Measurements from ENCODE around the gene CD44.

The CD44 gene

GRCh38 chr11:35118906-35119305 is 20.1 kb upstream of the CD44 start:
- DNase-seq (ENCODE audit: low read depth), result no peak
- TF ChIP-seq, protein P1, sequence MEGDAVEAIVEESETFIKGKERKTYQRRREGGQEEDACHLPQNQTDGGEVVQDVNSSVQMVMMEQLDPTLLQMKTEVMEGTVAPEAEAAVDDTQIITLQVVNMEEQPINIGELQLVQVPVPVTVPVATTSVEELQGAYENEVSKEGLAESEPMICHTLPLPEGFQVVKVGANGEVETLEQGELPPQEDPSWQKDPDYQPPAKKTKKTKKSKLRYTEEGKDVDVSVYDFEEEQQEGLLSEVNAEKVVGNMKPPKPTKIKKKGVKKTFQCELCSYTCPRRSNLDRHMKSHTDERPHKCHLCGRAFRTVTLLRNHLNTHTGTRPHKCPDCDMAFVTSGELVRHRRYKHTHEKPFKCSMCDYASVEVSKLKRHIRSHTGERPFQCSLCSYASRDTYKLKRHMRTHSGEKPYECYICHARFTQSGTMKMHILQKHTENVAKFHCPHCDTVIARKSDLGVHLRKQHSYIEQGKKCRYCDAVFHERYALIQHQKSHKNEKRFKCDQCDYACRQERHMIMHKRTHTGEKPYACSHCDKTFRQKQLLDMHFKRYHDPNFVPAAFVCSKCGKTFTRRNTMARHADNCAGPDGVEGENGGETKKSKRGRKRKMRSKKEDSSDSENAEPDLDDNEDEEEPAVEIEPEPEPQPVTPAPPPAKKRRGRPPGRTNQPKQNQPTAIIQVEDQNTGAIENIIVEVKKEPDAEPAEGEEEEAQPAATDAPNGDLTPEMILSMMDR (IDR thresholded peaks at IDR 0.05; ENCODE audit: control insufficient read depth, extremely low read depth, insufficient read depth), result no peak
- H3K4me3 ChIP-seq (ENCODE audit: low read depth, low read length), result no peak overlapping the region

GRCh38 chr11:35121326-35121865 is 17.6 kb upstream of the CD44 start:
- no peak overlapping the region for H3K4me3 ChIP-seq (ENCODE audit: low read depth, low read length)
- no peak for DNase-seq (ENCODE audit: low read depth)
- TF ChIP-seq, protein P1 (IDR thresholded peaks at IDR 0.05; ENCODE audit: control insufficient read depth, extremely low read depth, insufficient read depth), result no peak

GRCh38 chr11:35122308-35122707 is 16.7 kb upstream of the CD44 start:
- TF ChIP-seq, protein P1 (IDR thresholded peaks at IDR 0.05; ENCODE audit: control insufficient read depth, extremely low read depth, insufficient read depth), result no peak
- no peak for DNase-seq (ENCODE audit: low read depth)

DNA sequence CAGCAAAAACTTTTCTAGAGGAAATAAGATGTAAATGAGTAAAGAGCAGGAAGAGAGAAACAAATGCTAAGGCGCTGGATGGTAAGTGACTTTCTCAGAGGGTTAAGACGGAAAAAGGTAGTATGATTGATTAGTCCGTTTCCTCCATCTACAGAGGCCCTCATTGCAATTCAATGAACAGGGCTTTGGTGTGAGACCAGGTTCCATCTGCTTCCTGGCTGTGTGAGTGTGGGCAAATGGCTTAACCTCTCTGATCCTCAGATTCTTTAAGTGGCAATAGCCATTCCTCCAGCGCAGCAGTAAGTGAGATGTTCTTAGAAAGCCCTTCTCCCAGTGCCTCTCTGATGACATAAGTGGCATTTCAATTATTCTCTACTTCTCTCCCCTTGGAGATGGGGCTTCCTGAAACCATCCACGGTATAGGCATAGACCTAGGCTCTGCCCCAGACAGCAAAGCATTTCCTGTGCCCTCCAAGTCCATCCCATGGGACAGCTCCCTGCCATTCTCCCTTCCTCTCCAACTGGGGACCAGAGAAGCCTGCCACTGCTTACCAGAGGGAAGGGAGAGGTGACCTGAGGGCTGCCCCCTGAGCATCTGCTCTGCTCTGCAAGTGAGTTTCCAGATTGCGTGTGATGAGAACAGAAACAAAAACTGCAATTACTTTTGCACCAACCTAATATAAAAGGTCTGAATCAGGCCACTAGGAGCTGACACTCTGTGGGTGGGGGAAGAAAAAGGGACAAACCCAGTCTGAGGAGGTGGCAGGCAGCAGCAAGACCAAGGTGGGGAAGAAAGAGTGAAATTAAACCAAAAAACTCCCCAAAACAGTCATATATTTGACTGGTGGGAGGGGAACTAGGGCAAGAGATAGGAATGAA is 12.7 kb upstream of the CD44 start:
- no peak for DNase-seq (ENCODE audit: low read depth)

More at GRCh38 chr11:35122308-35122707, 16.7 kb upstream of the CD44 start:
- H3K4me3 ChIP-seq (ENCODE audit: low read depth, low read length), result no peak overlapping the region

DNA sequence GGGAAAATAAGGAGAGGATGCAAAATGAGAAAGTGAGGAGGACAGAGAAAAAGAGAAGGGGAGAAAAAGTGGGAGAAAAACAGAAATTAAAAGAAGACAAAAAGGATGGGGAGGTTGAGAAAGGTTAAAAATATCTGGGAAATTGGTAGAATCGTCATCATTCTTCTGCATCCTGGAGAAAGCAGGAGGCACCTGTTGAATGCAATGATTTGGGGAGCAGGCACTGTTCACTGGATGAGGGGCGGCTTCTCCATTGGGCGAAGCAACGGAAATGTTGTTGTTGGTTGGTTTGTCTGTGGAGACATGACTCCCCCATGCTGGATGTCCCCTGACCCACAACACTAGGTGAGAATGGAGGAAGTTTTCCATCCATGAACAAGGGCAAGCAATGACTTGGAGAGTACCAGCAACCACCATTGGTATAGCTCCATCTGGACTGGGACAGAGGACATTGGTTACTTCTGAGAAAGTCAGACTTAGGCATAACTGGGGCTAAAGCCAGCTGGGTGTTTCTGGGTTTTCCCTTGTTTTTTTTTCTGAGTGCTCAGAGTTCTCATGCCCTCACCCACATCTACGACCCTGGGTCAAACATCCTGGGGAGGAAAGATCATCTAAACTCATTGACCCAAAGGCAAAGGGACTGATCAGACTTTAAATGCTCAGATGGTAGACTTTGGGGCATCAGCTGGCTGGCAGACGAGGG is 11.9 kb upstream of the CD44 start:
- DNase-seq (ENCODE audit: low read depth), result no peak
- TF ChIP-seq, protein P1 (IDR thresholded peaks at IDR 0.05; ENCODE audit: control insufficient read depth, extremely low read depth, insufficient read depth), result no peak
- H3K4me3 ChIP-seq (ENCODE audit: low read depth, low read length), result no peak overlapping the region

More for the DNA sequence above, 12.7 kb upstream of the CD44 start:
- no peak overlapping the region for H3K4me3 ChIP-seq (ENCODE audit: low read depth, low read length)
- TF ChIP-seq, protein P1 (IDR thresholded peaks at IDR 0.05; ENCODE audit: control insufficient read depth, extremely low read depth, insufficient read depth), result no peak

- no peak overlapping the region for H3K4me3 ChIP-seq (ENCODE audit: low read depth, low read length)
- TF ChIP-seq, protein P1 (IDR thresholded peaks at IDR 0.05; ENCODE audit: control insufficient read depth, extremely low read depth, insufficient read depth), result no peak
- no peak for DNase-seq (ENCODE audit: low read depth)
These were observed 11.4 kb upstream of the CD44 start for GRCh38 chr11:35127619-35128018.

All from LNCaP clone FGC (cell line).